ENCODE data around the gene CHD1L.
"Not testable (repeated sequence)": the region's sequence is repeated elsewhere in the genome, so short reads cannot be mapped to it uniquely, and the experiment has no call there.

CHD1L gene

DNA sequence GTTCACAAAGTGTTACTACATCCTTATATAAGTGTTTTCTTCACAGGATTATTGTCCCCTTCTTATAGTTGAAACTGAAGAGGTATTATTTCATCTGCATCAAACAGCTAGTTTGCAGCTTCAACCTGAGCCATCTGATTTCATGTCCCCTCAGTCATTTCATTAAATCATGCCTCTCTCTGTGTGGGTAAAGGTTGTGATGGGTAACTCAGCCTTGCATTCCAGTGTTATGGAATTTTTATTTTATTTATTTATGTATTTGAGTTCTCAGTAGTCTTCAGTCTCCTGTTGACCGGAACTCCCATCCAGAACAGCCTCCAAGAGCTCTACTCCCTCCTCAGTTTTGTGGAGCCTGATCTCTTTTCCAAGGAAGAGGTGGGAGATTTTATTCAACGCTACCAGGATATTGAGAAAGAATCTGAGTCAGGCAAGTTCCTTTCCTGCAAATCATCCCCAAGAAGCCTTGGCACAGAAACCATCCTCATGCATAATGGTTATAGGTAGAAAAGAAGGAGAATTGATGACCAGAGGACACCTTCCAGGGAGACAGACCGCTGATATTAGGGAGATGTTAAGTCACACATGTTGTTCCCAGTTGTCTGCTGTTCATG, 21.8 kb downstream of the CHD1L start:
- in situ Hi-C loops (cut with MboI; ENCODE audit: low sequenced_read_pairs) = no loop called here

DNA sequence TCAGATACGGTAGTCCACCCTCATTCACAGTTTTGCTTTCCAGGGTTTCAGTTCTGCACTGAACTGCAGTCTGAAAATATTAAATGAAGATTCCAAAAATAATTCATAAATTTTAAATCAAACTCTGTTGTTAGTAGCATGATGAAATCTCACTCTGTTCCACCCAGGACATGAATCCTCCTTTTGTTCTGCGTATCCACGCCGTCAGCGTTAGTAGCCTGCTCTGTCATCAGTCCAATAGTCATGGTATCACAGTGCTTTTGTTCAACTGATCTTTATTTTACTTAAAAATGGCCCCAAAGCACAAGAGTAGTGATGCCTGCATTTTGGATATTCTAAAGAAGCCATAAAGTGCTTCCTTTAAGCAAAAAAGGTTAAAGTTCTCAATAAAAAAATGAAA, 23.9 kb downstream of the CHD1L start:
- in situ Hi-C loops (cut with MboI; ENCODE audit: low sequenced_read_pairs) = no loop called here

DNA sequence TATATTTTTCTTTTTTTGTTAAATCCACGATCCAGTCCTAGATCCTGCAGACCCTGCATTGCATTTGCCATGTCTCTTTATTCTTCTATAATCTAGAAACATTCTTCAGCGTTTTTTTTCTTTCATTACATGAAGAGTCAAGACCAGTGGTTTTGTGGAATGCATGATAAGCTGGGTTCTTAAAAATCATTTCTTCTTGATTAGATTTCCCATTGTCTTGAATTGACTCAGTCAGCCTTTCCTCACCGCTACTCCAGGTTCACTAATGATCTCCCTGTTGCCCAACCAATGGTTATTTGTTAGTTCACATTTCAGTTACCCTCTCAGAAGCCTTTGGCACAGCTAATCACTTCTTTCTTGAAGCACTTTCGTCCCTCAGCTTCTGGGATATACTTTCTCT, 25.2 kb downstream of the CHD1L start:
- in situ Hi-C loops (cut with MboI; ENCODE audit: low sequenced_read_pairs) = no loop called here

DNA sequence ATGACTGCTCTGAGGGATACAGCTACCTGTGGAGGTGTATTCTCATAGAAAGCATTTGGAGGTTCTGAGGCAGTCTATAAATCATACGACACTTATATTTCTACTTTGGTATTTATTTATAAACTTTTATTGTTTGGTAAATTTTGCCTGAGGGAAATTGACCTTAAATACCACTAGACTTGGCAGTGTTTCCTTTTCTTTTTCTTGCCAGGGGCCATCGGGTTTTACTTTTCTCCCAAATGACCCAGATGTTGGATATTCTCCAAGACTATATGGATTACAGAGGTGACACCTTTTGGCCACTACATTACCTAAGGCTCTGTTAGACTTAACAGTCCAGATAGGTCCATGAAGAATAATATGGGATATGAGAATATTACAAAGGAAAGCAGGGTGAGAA, 28.2 kb downstream of the CHD1L start:
- in situ Hi-C loops (cut with MboI; ENCODE audit: low sequenced_read_pairs) = no loop called here

DNA sequence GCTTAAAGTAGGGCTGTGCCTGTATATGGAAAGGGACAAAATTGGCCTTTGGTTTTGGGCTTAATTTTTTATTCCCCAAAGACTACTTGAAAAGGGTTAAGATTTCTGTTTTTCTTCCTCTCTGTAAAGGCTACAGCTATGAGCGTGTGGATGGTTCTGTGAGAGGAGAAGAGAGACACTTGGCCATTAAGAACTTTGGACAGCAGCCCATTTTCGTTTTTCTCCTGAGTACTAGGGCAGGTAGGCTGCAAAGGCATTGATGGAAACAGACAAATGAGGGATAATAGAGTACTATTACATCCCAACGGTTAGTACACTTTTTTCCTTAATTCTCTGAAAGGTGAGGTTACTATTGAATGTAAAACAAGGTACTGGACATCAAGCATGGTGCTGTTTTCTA, 29.6 kb downstream of the CHD1L start:
- in situ Hi-C loops (cut with MboI; ENCODE audit: low sequenced_read_pairs) = no loop called here

DNA sequence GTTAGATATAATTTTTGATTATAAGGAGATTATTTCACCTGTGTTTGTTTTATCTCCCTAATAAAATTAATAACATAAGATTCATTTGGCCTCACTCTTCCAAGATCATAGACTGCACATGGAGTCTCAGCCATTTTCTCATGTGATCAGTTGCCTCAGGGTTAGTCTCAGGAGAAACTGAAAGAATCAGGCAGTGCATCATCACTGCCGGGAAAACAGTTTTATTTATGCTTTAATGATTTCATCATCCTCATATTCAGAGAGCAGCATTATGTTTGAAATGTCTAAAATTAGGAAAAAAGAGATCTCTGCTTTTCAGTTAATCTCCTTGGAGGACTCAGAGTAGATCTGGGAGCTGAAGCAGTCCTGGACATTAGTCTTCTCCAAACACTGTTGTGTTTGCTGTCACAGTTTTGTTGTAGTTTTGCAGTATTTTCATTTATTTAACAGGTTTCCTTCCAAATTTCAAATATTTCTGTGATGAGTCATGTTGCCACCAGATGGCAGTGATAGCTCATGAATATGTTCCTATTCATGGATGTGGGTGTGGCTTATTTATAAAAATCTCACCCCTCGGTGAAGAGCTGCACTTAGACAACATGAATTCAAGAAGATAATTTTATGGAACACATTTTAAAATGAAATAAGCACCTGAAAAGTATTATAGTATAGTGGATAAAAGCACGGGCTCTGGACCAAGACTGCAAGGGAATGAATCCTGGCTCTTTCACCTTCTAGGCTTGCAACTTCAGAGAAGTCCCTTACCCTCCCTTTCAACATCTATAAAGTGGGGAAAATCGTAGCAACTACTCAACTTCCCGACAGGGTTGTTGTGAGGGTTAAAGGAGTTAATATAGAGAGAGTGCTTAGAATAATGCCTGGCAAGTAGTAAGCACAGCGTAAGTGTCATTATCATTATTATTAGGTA, 31.2 kb downstream of the CHD1L start:
- in situ Hi-C loops (cut with MboI; ENCODE audit: low sequenced_read_pairs) = no loop called here

DNA sequence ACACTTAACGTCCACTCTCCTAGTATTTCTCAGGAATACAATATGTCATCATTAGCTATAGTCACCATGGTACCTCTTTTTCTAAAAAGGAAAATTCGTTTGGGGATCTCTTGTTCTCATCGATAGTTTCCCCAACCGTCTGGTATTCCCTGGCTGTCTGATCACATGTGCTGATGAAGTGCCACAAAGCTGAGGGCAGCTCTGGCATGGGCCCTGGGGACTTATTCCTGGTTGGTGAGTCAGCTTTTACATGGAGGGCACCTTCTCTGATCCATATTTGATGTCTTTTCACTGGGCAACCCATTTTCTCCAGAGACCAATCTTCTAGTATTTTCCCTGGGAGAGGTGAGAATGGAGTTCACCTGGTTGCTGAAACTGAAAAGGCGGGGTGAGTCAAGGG, 39.5 kb downstream of the CHD1L start:
- in situ Hi-C loops (cut with MboI; ENCODE audit: low sequenced_read_pairs) = no loop called here

DNA sequence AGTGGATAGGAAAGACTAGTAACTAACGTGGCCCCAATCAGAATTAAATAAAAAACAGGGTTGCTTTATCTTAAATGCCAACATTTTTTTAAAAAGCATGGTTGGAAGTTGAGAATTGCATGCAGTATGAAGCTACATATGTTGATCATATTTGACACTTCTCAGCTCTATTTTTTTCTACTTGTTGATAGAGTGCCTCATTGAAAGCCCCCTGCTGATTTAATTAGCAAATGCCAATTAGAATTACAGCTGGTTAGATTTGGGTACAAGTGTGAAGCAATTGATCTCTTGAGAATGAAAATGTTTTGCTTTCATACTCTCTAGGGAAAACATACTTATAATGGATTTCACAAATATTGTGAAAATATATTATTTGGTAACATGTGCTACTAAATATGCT, 40.5 kb downstream of the CHD1L start:
- in situ Hi-C loops (cut with MboI; ENCODE audit: low sequenced_read_pairs) = no loop called here

DNA sequence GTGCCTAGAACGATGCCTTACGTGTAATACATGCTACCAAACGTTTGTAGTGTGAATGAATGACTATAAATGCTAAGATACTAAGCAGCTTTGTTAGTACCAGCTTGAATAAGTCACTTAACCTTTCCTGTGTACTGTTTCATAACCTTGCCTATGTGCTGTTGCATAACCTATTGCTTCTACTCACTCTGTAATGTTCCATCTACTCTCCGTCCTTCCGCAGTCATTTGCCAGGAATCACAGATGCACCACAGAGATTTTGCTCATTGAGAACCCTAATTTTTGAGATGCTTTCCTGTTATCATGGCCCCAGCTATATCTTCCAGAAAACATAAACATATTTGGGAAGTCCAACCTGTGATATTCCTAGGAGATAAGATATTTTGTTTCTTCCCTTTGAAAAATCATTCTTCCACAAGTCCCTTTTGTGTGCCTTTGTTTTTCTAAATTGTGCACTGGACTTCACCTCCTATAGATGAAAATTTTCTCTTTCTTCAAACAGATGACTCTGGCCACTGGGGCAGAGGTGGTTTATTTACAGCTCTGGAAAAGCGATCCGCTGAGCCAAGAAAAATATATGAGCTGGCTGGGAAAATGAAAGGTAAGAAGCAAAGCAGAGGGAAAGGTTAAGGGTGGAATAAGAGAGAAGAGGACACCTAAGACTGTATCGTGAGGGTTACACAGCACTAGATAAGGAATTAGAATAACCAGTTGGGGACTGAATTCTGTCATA, 44.8 kb downstream of the CHD1L start:
- in situ Hi-C loops (cut with MboI; ENCODE audit: low sequenced_read_pairs) = no loop called here

DNA sequence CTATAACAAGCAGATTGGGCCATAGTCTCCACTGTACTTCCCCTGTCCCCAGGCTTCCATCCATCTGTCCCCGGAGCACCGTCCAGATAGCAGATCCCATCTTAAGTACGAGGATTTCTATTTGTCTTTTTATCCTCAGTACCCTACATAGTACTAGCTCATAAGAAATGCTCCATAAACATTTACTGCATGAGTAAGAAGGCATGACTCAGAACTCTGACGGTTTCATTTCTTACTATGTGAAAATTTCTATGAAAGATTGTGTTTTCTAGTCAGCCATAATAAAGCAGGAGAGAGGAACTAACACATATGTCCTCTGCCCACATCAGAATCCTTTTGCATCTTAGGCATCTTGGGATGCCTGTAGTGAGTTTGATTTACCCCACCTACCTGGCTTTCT, 49.5 kb downstream of the CHD1L start:
- in situ Hi-C loops (cut with MboI; ENCODE audit: low sequenced_read_pairs) = no loop called here

DNA sequence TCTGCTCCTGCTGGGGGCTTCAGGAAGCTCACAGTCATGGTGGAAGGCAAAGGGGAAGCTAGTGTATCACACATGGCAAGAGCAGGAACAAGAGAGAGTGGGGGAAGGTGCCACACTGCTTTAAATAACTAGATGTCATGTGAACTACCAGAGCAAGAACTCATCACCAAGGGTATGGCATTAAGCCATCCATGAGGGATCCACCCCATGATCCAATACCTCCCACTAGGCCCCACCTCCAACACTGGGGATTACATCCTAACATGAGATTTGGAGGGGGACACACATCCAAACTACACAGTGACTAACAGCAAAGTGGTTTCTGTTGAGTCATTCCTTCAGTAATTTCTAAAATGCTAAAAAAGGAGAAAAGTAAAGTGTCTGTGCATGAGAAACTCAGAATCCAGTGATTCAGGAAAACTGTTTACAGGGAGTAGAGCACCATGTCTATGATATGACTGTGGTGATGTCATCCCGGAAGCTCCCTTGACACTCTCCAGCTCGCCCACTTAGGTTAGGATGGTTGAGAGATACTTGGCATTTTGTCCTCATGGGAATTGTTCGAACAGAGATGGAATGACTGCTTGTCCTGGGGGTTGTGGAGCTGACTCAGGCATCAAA, 50.3 kb downstream of the CHD1L start:
- in situ Hi-C loops (cut with MboI; ENCODE audit: low sequenced_read_pairs) = no loop called here

DNA sequence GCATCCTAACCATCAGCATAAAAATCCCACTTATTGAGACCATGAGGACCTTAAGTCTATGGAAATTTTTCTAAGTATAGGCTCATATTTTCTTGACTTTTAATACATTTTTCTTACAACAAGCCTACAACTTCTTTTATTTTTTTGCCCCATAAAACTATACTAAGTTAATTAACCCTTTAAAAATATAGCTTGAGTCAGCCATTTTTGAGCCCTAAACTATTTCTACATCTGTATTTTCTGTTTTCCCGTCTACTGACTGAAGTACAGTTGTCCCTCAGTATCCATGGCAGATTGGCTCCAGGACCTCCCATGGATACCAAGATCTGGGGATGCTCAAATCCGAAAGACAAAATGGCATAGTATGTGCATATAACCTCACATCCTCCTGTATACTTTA, 55.0 kb downstream of the CHD1L start:
- in situ Hi-C loops (cut with MboI; ENCODE audit: low sequenced_read_pairs) = no loop called here

DNA sequence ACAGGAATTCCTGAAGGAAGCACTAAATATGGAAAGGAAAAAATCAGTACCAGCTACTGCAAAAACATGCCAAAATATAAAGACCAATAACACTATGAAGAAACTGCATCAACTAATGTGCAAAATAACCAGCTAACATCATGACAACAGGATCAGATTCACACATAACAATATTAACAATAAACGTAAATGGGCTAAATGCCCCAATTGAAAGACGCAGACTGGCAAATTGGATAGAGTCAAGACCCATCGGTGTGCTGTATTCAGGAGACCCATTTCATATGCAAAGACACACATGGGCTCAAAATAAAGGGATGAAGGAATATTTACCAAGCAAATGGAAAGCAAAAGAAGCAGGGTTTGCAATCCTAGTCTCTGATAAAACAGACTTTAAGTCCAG, 63.3 kb downstream of the CHD1L start:
- in situ Hi-C loops (cut with MboI; ENCODE audit: low sequenced_read_pairs) = not testable (repeated sequence)

DNA sequence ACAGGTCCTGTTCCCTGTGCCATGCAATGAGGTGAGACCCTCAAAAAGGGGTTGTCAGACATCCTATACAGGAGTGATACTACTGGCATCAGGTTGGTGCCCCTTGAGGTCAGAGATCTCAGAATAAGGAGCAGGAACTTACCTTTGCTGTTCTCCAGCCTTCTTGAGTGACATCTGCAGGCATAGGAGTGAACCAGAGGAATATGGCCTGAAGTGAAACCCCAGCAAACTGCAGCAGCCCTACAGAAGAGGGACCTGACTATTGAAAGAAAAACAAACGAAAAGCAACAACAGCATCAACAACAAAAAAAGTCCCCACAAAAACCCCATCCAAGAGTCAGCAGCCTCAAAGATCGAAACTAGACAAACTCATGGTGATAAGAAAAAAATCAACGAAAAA, 74.5 kb downstream of the CHD1L start:
- in situ Hi-C loops (cut with MboI; ENCODE audit: low sequenced_read_pairs) = no loop called here

DNA sequence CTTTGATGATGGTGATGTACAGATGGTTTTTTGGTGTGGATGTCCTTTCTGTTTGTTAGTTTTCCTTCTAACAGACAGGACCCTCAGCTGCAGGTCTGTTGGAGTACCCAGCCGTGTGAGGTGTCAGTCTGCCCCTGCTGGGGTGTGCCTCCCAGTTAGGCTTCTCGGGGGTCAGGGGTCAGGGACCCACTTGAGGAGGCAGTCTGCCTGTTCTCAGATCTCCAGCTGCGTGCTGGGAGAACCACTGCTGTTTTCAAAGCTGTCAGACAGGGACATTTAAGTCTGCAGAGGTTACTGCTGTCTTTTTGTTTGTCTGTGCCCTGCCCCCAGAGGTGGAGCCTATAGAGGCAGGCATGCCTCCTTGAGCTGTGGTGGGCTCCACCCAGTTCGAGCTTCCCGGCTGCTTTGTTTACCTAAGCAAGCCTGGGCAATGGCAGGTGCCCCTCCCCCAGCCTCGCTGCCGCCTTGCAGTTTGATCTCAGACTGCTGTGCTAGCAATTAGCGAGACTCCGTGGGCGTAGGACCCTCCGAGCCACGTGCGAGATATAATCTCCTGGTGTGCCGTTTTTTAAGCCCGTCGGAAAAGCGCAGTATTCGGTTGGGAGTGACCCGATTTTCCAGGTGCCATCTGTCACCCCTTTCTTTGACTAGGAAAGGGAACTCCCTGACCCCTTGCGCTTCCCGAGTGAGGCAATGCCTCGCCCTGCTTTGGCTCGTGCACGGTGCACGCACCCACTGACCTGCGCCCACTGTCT, 84.6 kb downstream of the CHD1L start:
- in situ Hi-C loops (cut with MboI; ENCODE audit: low sequenced_read_pairs) = not testable (repeated sequence)

DNA sequence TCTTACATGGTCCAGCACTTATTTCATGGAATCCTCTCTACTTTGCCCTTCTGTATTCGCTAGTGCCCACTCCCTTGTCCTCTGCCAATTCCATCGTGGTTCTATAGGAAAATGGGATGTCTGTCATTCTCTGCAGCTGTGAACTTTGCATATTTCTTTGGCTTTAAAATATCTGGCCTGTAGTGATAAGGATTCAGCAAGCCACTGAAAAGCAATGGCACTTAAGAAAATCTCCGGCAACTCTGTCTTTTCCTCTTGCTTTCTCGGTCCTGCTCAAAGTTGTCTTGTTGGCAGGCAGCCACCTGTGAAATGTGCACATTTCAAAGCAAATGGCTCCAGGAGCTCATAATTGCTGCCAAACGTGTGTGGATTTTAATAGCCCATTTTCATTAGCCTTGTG, 91.8 kb downstream of the CHD1L start:
- in situ Hi-C loops (cut with MboI; ENCODE audit: low sequenced_read_pairs) = no loop called here

DNA sequence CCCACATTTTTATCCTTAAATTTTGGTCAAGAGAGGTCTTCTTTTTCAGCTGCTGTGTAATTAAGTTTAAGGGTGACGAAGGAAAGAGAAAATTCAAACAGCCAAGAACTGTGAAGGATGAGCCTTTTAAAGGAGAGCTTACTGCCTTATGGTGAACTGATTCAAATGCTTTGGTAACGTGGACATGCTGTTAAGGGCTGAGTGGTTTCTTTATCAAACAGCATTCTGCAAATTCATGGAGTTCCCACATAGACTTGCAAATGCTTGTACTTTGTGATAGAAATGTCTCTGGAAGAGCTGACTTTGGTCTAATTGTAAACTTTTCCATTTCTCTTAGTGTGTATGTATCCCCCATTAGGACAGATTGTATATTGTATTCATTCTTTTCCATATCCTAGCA, 93.8 kb downstream of the CHD1L start:
- in situ Hi-C loops (cut with MboI; ENCODE audit: low sequenced_read_pairs) = no loop called here

DNA sequence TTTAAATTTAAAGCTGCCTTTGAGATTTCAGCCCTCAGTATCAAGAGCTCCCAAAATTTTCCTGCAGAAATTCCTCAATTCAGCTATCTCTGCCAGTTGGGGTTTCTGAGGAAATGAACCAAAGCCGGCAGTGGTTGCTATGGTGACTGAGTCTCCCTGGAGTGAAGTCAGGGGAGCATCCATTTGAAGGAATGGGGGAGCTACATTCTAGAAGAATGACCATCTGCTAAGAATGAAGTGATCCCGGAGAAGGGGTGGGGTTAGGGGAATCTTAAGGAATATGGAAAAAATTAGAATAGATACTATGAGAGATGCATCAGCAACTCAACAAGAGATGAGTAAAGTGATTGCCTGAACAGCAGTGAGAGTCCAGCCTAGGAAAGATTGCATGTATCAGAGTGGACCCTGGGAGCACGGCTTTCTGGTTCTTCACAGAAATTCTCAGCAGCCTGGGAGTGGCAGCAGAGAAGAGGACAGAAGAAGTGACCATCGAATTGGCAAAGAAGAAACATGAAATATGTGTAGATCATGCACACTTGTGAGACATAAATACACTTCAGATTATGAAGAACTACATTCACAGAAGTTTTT, 94.7 kb downstream of the CHD1L start:
- in situ Hi-C loops (cut with MboI; ENCODE audit: low sequenced_read_pairs) = no loop called here

DNA sequence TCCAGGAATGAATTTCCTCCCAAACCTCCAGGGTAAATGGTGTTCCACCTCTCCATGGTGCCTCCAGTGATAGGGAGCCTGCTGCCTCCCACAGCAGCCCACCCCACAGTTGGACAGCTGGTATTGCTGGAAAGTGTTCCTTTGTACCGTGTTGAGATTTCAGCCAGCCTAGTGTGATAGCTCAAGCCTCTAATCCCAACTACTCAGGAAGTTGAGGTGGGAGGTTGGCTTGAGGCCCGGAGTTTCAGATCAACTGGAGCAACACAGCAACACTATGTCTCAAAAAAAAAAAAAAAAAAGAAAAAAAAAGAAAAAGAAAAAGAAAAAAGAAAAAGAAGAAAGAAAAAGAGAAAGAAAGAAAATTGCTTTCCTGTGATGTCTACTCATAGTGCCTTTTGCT, 96.1 kb downstream of the CHD1L start:
- in situ Hi-C loops (cut with MboI; ENCODE audit: low sequenced_read_pairs) = no loop called here

DNA sequence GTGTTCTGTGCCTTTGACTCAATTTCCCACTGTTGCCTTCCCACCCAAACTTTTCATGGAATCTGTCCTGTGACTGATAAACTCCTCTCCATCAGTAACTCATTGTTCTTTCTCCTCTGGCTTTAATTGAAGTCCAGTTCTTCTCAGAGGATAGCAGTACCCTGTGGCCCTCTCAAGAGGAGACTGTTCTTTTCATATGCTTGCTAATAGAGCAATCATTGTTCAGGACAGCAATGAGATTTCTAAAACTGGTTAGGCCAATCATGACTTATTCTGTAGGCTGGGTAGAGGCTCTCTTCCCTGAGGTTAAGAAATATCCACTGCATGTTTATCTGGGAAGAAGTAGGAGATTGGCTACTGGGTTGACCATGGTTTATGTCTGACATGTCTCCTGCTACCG, 98.8 kb downstream of the CHD1L start:
- in situ Hi-C loops (cut with MboI; ENCODE audit: low sequenced_read_pairs) = no loop called here
